A549 (cell line): ENCODE data around the gene TNS1. TPM values are rescaled to one million over a fixed set of nuclear protein-coding genes. Genes with fewer than 3 reads are reported as not detected.

Experiments used
- ATAC-seq, 2 experiments: fragments of 200-7000 bp in 1 of 2; fragments of >200 bp in 1 of 2; cut with Nextera tagmentation in 1 of 2; cut with Tn5 transposase in 1 of 2; 3 replicates each; pipeline versions ENCODE4 v1.8.0 to v1.9.1; 2018 to 2020; ENCODE audit warnings: mild to moderate bottlenecking in 1 of 2, moderate library complexity in 1 of 2
- CTCF ChIA-PET: fragments of 300-600 bp; sonication (Branson Sonifier 250); formaldehyde crosslinking; extraction: SDS; loops from one replicate; lab custom pipeline; 2021; ENCODE audit warnings: antibody characterized with exemption, inconsistent platforms; lab: Yijun Ruan, JAX
- POLR2A ChIA-PET: fragments of 350-600 bp; formaldehyde crosslinking; extraction: SDS; loops from one replicate; lab custom pipeline; 2021; ENCODE audit warnings: antibody characterized with exemption, inconsistent platforms; lab: Yijun Ruan, JAX
- DNase-seq, 2 experiments: peaks; one replicate each; pipeline versions ENCODE4 v3.0.0 to v3.0.0-alpha.2; 2011 to 2016; ENCODE audit warnings: low read depth in 1 of 2, low spot score in 1 of 2
- FAIRE-seq: peaks from 2 replicates; lab custom pipeline; 2011; peaks lifted over from hg19 to GRCh38; lab: Jason Lieb, UNC
- H3K27ac ChIP-seq, 2 experiments: fragments of >200 bp; sonication (Bioruptor Twin); formaldehyde crosslinking; 3 replicates each; pipeline ENCODE4 v1.5.1; 2016 to 2017
- H3K4me1 ChIP-seq: fragments of >200 bp; sonication (Bioruptor Twin); formaldehyde crosslinking; 3 replicates; pipeline ENCODE4 v1.6.1; 2016
- H3K4me2 ChIP-seq: fragments of >200 bp; sonication (Bioruptor Twin); formaldehyde crosslinking; 3 replicates; pipeline ENCODE4 v1.6.1; 2016
- H3K4me3 ChIP-seq: fragments of >200 bp; sonication (Bioruptor Twin); formaldehyde crosslinking; 3 replicates; pipeline ENCODE4 v1.5.1; 2016
- H3K9me3 ChIP-seq: fragments of >200 bp; sonication (Bioruptor Twin); formaldehyde crosslinking; 3 replicates; pipeline ENCODE4 v1.6.1; 2016
- CEBPB ChIP-seq, 2 experiments: fragments of >200 bp in 1 of 2; sonication (Bioruptor Twin) in 1 of 2; formaldehyde crosslinking in 1 of 2; IDR thresholded peaks; 2 replicates each; pipeline ENCODE4 v1.6.1; 2012 to 2016
- CTCF ChIP-seq: fragments of >200 bp; sonication (Bioruptor Twin); formaldehyde crosslinking; IDR thresholded peaks from 3 replicates; pipeline ENCODE4 v1.5.1; 2016
- EHF ChIP-seq: fragments of 250-450 bp; sonication (Bioruptor Pico); IDR thresholded peaks from 2 replicates; pipeline ENCODE4 v1.5.0; 2020; ENCODE audit warnings: mild to moderate bottlenecking
- EP300 ChIP-seq, 2 experiments: fragments of >200 bp; sonication (Bioruptor Twin); formaldehyde crosslinking; IDR thresholded peaks; 2 replicates in 1 of 2; 3 replicates in 1 of 2; pipeline ENCODE4 v1.6.1; 2016 to 2017
- ESRRA ChIP-seq: fragments of 150-350 bp; IDR thresholded peaks from 2 replicates; pipeline ENCODE4 v1.6.1; 2014; ENCODE audit warnings: mild to moderate bottlenecking, low read length, borderline replicate concordance
- GATA3 ChIP-seq: IDR thresholded peaks from 2 replicates; pipeline ENCODE4 v1.6.1; 2012; ENCODE audit warnings: borderline replicate concordance
- HES2 ChIP-seq: fragments of >200 bp; sonication (Bioruptor Twin); formaldehyde crosslinking; IDR thresholded peaks from 2 replicates; pipeline ENCODE4 v1.6.1; 2016
- HEYL ChIP-seq: fragments of 250-450 bp; sonication (Bioruptor Pico); IDR thresholded peaks from 2 replicates; pipeline ENCODE4 v1.8.0; 2021; ENCODE audit warnings: mild to moderate bottlenecking, moderate library complexity
- HOXB5 ChIP-seq: fragments of 250-450 bp; sonication (Bioruptor Pico); IDR thresholded peaks from 2 replicates; pipeline ENCODE4 v1.5.0; 2020; ENCODE audit warnings: mild to moderate bottlenecking, moderate library complexity
- JUNB ChIP-seq: fragments of >200 bp; sonication (Bioruptor Twin); formaldehyde crosslinking; IDR thresholded peaks from 2 replicates; pipeline ENCODE4 v1.6.1; 2016
- MYC ChIP-seq: IDR thresholded peaks from 2 replicates; pipeline ENCODE4 v1.6.1; 2012; ENCODE audit warnings: mild to moderate bottlenecking, inconsistent platforms, low read length, improper control_type of control experiment, borderline replicate concordance
- PHF8 ChIP-seq: fragments of 200-600 bp; sonication (generic); IDR thresholded peaks from 2 replicates; pipeline ENCODE4 v1.6.1; 2016; ENCODE audit warnings: low read depth, mild to moderate bottlenecking, antibody characterized with exemption, moderate library complexity, borderline replicate concordance
- POLR2AphosphoS2 ChIP-seq: conservative IDR thresholded peaks from 2 replicates; pipeline ENCODE4 v1.6.1; 2012; ENCODE audit warnings: low read length, improper control_type of control experiment, inconsistent platforms
- RARB ChIP-seq: fragments of 250-450 bp; sonication (Bioruptor Pico); IDR thresholded peaks from 2 replicates; pipeline ENCODE4 v1.8.0; 2021; ENCODE audit warnings: mild to moderate bottlenecking, moderate library complexity
- RFX5 ChIP-seq: fragments of 450-650 bp; IDR thresholded peaks from 2 replicates; pipeline ENCODE4 v1.7.1; 2014; ENCODE audit warnings: antibody characterized with exemption, mild to moderate bottlenecking, moderate library complexity
- ZNF302 ChIP-seq: fragments of 250-450 bp; sonication (Bioruptor Pico); IDR thresholded peaks from 2 replicates; pipeline ENCODE4 v1.9.0; 2021; ENCODE audit warnings: inconsistent platforms, mild to moderate bottlenecking, moderate library complexity
- WGBS: methylation state at CpG from one replicate; pipeline ENCODE4 v1.1.6; 2017; ENCODE audit errors: missing lambda C conversion rate; 5-methylcytosine and 5-hydroxymethylcytosine counted together
- polyA plus RNA-seq, 4 experiments: library from polyadenylated mRNA; depleted of rRNA in 3 of 4; stranded (reverse); fragments of >200 nt; fragmentation: RNase III in 1 of 4; extraction: RNeasy Plus Mini Kit Qiagen cat#74134 plus additional on column Dnase treatment in 1 of 4; gene quantifications; 2 replicates in 3 of 4; 3 replicates in 1 of 4; pipeline ENCODE4 v1.2.3, GENCODE V29; 2011 to 2017
- TF ChIP-seq, protein P1 (sequence below): fragments of >200 bp; sonication (Bioruptor Twin); formaldehyde crosslinking; IDR thresholded peaks from 3 replicates; pipeline ENCODE4 v1.6.1; 2016

Gene TNS1
- polyA plus RNA-seq, 2 of the 4 experiments (the other 2 are of a cell fraction): 4.9 to 10.6 TPM

DNA sequence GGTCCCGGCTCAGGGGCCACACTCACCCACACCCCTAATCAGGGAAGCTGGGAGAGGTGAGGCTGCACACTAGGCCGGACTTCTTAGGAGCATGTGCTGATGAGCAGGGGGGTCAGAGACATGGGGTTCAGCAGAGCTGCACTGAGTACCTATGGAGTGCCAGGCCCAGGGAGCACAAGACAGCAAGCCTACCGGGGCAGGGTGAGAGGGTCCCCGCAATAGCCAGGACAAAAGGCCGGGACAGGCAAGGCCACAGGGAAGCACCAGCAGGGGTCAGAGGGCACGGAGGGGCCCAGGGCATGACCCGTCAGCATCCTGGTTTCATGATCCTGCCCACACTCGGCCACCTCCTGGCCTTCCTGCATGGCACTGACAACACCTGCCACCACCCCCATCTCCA lies 73.5 kb downstream of the TNS1 start:
- Histone ChIP-seq H3K4me2 (no peak overlapping the region), H3K4me1 (peaks cover 57% of the 10 kb centered on the region), H3K9me3 (no peaks in the 10 kb centered on the region), H3K4me3 (no peak overlapping the region), H3K27ac (peak overlapping the region; percentile 50 to 64; a peak in 5 of 6 replicates)
- ChIA-PET CTCF (interaction anchor here (0.9 to 2.2 kb wide), 3 partner anchors 30 to 140 kb away, joined by 3 to 7 read pairs (median 4); no protein-coding TSS in a partner anchor), POLR2A (no interaction called here)
- DNase-seq (no peak), FAIRE-seq (no peak), ATAC-seq (no peak)
- TF ChIP-seq ZNF302 (no peak), ESRRA (no peak)
- TF ChIP-seq, protein P1, sequence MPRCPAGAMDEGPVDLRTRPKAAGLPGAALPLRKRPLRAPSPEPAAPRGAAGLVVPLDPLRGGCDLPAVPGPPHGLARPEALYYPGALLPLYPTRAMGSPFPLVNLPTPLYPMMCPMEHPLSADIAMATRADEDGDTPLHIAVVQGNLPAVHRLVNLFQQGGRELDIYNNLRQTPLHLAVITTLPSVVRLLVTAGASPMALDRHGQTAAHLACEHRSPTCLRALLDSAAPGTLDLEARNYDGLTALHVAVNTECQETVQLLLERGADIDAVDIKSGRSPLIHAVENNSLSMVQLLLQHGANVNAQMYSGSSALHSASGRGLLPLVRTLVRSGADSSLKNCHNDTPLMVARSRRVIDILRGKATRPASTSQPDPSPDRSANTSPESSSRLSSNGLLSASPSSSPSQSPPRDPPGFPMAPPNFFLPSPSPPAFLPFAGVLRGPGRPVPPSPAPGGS: no peak
- 85% methylated on average over 8 of the region's 8 CpGs for WGBS

- no peak for TF ChIP-seq HEYL (CRISPR knock-in tag)
- TF ChIP-seq, protein P1: no peak
- TF ChIP-seq JUNB: no peak
- no peak for TF ChIP-seq RARB (CRISPR knock-in tag)
- TF ChIP-seq GATA3: no peak
- TF ChIP-seq CTCF: no peak
- no peak for TF ChIP-seq EHF (CRISPR knock-in tag)
- TF ChIP-seq HOXB5 (CRISPR knock-in tag): no peak
- no peak for TF ChIP-seq CEBPB (IDR thresholded peaks at IDR 0.05)
- no peak for TF ChIP-seq RFX5
- no peak for TF ChIP-seq EP300 (IDR thresholded peaks at IDR 0.05)
- TF ChIP-seq MYC: no peak
- no peak for TF ChIP-seq POLR2AphosphoS2
- TF ChIP-seq PHF8: no peak
- no peak overlapping the region for H3K4me3 ChIP-seq
- ChIA-PET CTCF (interaction anchor here (0.7 to 2.2 kb wide), 4 partner anchors 29 to 143 kb away, joined by 3 to 7 read pairs (median 5); no protein-coding TSS in a partner anchor), POLR2A (no interaction called here)
- H3K4me2 ChIP-seq: 0 out of 3 replicates have a peak overlapping the region, but pooled peaks have one; percentile 17
- FAIRE-seq (no peak), ATAC-seq (no peak), DNase-seq (no peak)
- H3K4me1 ChIP-seq: peaks cover 50% of the 10 kb centered on the region
- peak overlapping the region; percentile 50 to 64 for H3K27ac ChIP-seq
- H3K9me3 ChIP-seq: no peaks in the 10 kb centered on the region
- 62% methylated on average over 6 of the region's 7 CpGs for WGBS
Observed at GRCh38 chr2:217928324-217929181, 74.2 kb downstream of the TNS1 start.

GRCh38 chr2:217927601-217928323 lies 75.0 kb downstream of the TNS1 start:
- H3K27ac ChIP-seq: peak overlapping the region; percentile 50 to 64
- no peak for TF ChIP-seq HES2
- FAIRE-seq (no peak), DNase-seq (no peak), ATAC-seq (no peak; a peak in 1 of 6 replicates)
- no peaks in the 10 kb centered on the region for H3K9me3 ChIP-seq
- WGBS: 67% methylated on average over 2 of the region's 2 CpGs
- H3K4me3 ChIP-seq: no peak overlapping the region
- ChIA-PET CTCF (interaction anchor here (0.7 to 2.2 kb wide), 5 partner anchors 11 to 142 kb away, joined by 3 to 7 read pairs (median 5); no protein-coding TSS in a partner anchor), POLR2A (no interaction called here)
- peaks cover 47% of the 10 kb centered on the region for H3K4me1 ChIP-seq
- no peak overlapping the region for H3K4me2 ChIP-seq
